Endodermal cell (in vitro differentiated cells): ENCODE data around the gene NBAS. TPM values are rescaled to one million over a fixed set of nuclear protein-coding genes. Genes with fewer than 3 reads are reported as not detected.

Experiments
- DNase-seq: peaks from one replicate; pipeline ENCODE4 v3.0.0-alpha.2; 2017
- H3K27ac ChIP-seq: 2 replicates; pipeline ENCODE4 v1.5.1; 2013; ENCODE audit warnings: mild to moderate bottlenecking, low read depth, low read length, moderate library complexity
- H3K27me3 ChIP-seq: 2 replicates; pipeline ENCODE4 v1.6.1; 2013; ENCODE audit warnings: mild to moderate bottlenecking, low read length, moderate library complexity; ENCODE audit not compliant: insufficient read depth, control insufficient read depth, poor library complexity, severe bottlenecking
- H3K36me3 ChIP-seq: 2 replicates; pipeline ENCODE4 v1.7.0; 2013; ENCODE audit warnings: mild to moderate bottlenecking, low read length, moderate library complexity; ENCODE audit not compliant: control insufficient read depth, insufficient read depth
- H3K4me1 ChIP-seq: one replicate; pipeline ENCODE4 v1.7.0; 2013; ENCODE audit warnings: low read length; ENCODE audit not compliant: control insufficient read depth, insufficient read depth
- H3K4me3 ChIP-seq: 2 replicates; pipeline ENCODE4 v1.5.1; 2013; ENCODE audit warnings: mild to moderate bottlenecking, low read length, moderate library complexity
- H3K9ac ChIP-seq: 2 replicates; pipeline ENCODE4 v1.6.1; 2013; ENCODE audit warnings: mild to moderate bottlenecking, low read length, moderate library complexity; ENCODE audit not compliant: poor library complexity, severe bottlenecking; ENCODE audit errors: extremely low read depth
- H3K9me3 ChIP-seq: 2 replicates; pipeline ENCODE4 v1.6.1; 2013; ENCODE audit warnings: mild to moderate bottlenecking, low read length, moderate library complexity; ENCODE audit not compliant: control insufficient read depth
- H3K27ac Mint-ChIP-seq: 2 replicates; pipeline ENCODE4 v1.8.0; 2020; ENCODE audit warnings: mixed read lengths
- H3K27me3 Mint-ChIP-seq: 2 replicates; pipeline ENCODE4 v1.8.0; 2021; ENCODE audit warnings: mild to moderate bottlenecking, mixed read lengths; ENCODE audit not compliant: insufficient read depth
- H3K36me3 Mint-ChIP-seq: 2 replicates; pipeline ENCODE4 v1.8.0; 2020; ENCODE audit warnings: low read depth, mixed read lengths
- H3K4me1 Mint-ChIP-seq: 2 replicates; pipeline ENCODE4 v1.8.0; 2020; ENCODE audit warnings: mixed read lengths
- H3K4me3 Mint-ChIP-seq: 2 replicates; pipeline ENCODE4 v1.8.0; 2020; ENCODE audit warnings: mild to moderate bottlenecking, moderate library complexity, mixed read lengths
- H3K9me3 Mint-ChIP-seq: 2 replicates; pipeline ENCODE4 v1.8.0; 2020; ENCODE audit warnings: mild to moderate bottlenecking, mixed read lengths
- WGBS, 2 experiments: methylation state at CpG; one replicate each; pipeline versions ENCODE4 v1.1.5 to v1.1.7; 2013; ENCODE audit warnings: missing lambda C conversion rate in 2 of 2, mixed read lengths in 1 of 2; ENCODE audit not compliant: insufficient coverage in 1 of 2, insufficient read length in 1 of 2; 5-methylcytosine and 5-hydroxymethylcytosine counted together
- total RNA-seq, 2 donors: library from RNA; stranded (reverse); fragmentation: NEBNext Ultra II Directional in 1 of 2; extraction: Animal tissue kit (Norgen Biotek cat#: 25700) in 1 of 2; gene quantifications; 2 replicates in 1 of 2; 3 replicates in 1 of 2; pipeline ENCODE4 v1.2.1, GENCODE V29; 2021
- TF ChIP-seq, protein P1 (sequence below): fragments of 200-600 bp; sonication (generic); conservative IDR thresholded peaks from 2 replicates; pipeline ENCODE4 v1.5.0; 2021; ENCODE audit warnings: antibody characterized with exemption, mild to moderate bottlenecking

NBAS gene
- total RNA-seq, 2 donors from 2014 or later: 47.4 to 54.7 TPM

DNA sequence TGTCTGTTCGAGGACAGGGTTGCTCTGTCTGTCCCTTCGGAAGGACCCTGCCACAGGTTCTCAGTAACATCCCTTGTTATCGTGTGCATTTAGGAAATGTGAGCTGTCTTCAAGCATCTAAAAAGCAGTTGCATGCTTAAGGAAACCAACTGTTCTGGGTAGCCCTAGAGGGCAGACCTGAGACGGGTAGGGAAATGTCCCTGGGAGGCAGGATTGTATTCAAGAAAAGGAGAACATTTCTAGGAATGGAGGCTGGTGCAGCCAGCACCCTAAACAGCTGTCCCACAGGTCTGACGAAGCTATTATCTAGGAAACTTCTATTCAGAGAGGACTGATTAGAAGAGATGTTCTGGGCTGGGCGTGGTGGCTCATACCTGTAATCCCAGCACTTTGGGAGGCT is 414.2 kb downstream of the NBAS start:
- no peak overlapping the region for H3K9ac ChIP-seq
- H3K4me1 ChIP-seq: peaks cover 7% of the 10 kb centered on the region
- TF ChIP-seq, protein P1, sequence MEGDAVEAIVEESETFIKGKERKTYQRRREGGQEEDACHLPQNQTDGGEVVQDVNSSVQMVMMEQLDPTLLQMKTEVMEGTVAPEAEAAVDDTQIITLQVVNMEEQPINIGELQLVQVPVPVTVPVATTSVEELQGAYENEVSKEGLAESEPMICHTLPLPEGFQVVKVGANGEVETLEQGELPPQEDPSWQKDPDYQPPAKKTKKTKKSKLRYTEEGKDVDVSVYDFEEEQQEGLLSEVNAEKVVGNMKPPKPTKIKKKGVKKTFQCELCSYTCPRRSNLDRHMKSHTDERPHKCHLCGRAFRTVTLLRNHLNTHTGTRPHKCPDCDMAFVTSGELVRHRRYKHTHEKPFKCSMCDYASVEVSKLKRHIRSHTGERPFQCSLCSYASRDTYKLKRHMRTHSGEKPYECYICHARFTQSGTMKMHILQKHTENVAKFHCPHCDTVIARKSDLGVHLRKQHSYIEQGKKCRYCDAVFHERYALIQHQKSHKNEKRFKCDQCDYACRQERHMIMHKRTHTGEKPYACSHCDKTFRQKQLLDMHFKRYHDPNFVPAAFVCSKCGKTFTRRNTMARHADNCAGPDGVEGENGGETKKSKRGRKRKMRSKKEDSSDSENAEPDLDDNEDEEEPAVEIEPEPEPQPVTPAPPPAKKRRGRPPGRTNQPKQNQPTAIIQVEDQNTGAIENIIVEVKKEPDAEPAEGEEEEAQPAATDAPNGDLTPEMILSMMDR: peak; percentile 50
- H3K4me3 ChIP-seq: no peak overlapping the region
- peaks cover 30% of the 10 kb centered on the region for H3K4me1 Mint-ChIP-seq
- no peaks in the 10 kb centered on the region for H3K27me3 ChIP-seq
- H3K27ac ChIP-seq: no peak overlapping the region
- no peak overlapping the region for H3K4me3 Mint-ChIP-seq
- H3K27ac Mint-ChIP-seq: no peak overlapping the region
- no peaks in the 10 kb centered on the region for H3K9me3 ChIP-seq
- H3K27me3 Mint-ChIP-seq: no peaks in the 10 kb centered on the region
- H3K36me3 ChIP-seq: no peaks in the 10 kb centered on the region
- no peak for DNase-seq
- H3K36me3 Mint-ChIP-seq: no peaks in the 10 kb centered on the region
- 88 to 100% methylated on average over 5 to 6 of the region's 6 CpGs for WGBS, 2 experiments
- H3K9me3 Mint-ChIP-seq: no peaks in the 10 kb centered on the region

DNA sequence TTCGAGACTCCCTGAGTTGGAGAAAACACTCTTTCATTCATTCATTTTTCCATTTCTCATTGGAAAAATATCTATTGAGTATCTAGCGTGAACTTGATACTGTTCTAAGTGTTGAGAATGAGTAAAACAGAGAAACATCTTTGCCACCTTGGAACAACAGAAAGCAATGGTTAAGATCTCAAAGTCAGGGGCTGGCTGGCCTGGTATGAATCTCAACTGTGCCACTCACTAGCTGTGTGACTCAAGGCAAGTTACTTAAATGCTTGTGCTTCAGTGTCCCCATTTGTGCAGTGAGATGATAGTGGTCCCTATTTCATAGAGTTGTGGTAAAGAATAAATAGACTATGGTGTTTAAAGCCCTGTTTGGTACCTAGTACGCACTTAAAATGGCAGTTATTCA is 415.2 kb downstream of the NBAS start:
- Histone ChIP-seq H3K9ac (no peak overlapping the region), H3K4me3 (no peak overlapping the region), H3K27ac (no peak overlapping the region), H3K4me1 (peaks cover 7% of the 10 kb centered on the region), H3K9me3 (no peaks in the 10 kb centered on the region), H3K36me3 (no peaks in the 10 kb centered on the region), H3K27me3 (no peaks in the 10 kb centered on the region)
- no peaks in the 10 kb centered on the region for H3K27me3 Mint-ChIP-seq
- H3K4me1 Mint-ChIP-seq: peaks cover 32% of the 10 kb centered on the region
- H3K27ac Mint-ChIP-seq: no peak overlapping the region
- no peak overlapping the region for H3K4me3 Mint-ChIP-seq
- whole genome bisulfite sequencing, 2 experiments: 95 to 100% methylated on average over 2 to 3 of the region's 3 CpGs
- TF ChIP-seq, protein P1: no peak
- no peaks in the 10 kb centered on the region for H3K36me3 Mint-ChIP-seq
- H3K9me3 Mint-ChIP-seq: no peaks in the 10 kb centered on the region
- no peak for DNase-seq

DNA sequence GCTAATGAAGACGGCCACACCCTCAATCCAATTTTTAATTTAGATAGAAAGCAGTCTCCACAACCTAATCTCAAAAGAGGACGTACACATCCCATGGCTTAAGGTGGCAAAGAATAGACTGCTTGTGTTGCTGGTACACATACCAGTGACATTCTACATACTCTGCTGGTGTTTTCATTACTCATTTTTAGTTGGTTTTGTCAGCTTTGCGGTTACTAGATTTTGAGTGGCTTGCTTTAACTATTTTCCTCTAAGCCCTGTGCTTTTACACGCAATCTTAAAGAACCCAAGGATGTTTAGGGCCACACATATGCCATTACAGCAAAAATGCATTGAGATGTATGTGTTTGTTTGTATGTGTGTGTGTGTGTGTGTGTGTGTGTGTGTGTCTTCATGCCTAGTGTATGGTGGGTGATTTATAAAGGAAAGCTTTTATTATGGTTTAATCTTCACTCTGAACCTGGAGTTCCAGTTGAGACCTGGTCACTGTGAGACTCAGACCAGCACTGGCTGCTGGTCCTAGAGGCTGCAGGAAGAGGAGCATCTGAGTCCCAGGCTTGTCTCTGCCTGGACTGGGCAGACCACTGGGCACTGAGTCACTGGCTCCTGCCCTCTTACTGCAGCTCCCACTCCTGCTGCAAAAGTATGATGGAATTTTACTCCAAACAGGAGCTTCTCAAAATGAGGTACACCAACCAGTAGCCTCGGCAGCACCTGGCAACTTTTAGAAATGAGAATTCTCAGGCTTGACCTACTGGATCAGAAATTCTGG is 415.9 kb downstream of the NBAS start:
- Histone ChIP-seq H3K27me3 (no peaks in the 10 kb centered on the region), H3K9me3 (no peaks in the 10 kb centered on the region), H3K27ac (no peak overlapping the region), H3K36me3 (no peaks in the 10 kb centered on the region), H3K4me3 (no peak overlapping the region), H3K9ac (no peak overlapping the region), H3K4me1 (peaks cover 7% of the 10 kb centered on the region)
- Mint-ChIP-seq H3K36me3 (no peaks in the 10 kb centered on the region), H3K27me3 (no peaks in the 10 kb centered on the region), H3K27ac (no peak overlapping the region), H3K4me3 (no peak overlapping the region), H3K9me3 (no peaks in the 10 kb centered on the region), H3K4me1 (peaks cover 32% of the 10 kb centered on the region)
- 95 to 100% methylated on average over 4 to 5 of the region's 5 CpGs for WGBS, 2 experiments
- DNase-seq: no peak
- TF ChIP-seq, protein P1: no peak
